NCI-H2029 treated with DMSO at 0.1 percent for 48 hours (cell line): ENCODE results near the gene GPC4.
"Not testable (repeated sequence)": the region's sequence is repeated elsewhere in the genome, so short reads cannot be mapped to it uniquely, and the experiment has no call there.

Experiments used
- DNase-seq: peaks from one replicate; lab custom pipeline; 2025; lab: John Stamatoyannopoulos, UW

The GPC4 gene

GRCh38 chrX:133365871-133366611 lies 49.2 kb downstream of the GPC4 start:
- no peak for DNase-seq

DNA sequence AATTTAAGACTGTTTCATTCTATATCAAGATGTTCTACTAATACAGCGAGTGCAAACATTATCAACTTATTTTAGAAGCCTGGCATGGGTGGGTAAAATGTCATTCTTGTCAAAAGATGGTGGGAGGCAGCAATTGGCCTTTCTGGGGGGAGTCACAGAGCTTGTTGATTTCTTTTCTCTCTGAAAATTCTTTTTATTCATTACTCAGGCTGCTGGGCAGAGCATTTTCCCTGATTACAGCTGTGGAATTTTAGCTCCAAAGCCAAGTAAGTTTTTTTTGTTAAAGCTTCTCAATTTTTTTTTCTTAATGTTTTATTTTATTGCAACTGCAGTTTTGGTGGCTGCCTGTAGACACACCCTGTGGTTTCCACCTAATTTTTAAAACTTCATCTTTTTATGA lies 50.4 kb downstream of the GPC4 start:
- DNase-seq = no peak

DNA sequence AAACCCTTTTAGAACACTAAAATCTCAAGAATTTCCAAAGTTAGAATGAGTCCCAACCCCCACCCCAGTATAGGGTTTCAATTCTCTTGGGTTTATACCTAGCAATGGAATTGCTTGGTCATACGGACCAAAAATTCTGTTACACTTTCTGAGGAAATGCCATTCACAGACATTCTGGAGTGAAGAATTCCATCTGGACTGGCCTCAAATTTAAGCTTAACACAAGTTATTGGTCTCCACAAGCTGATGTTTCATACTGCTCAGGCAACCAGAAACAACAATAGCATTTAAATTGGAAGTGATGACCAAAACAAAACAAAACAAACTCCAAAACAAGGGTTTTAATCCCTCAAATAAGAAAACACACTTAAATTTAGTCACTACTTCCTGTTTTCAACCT lies 51.1 kb downstream of the GPC4 start:
- DNase-seq = no peak

DNA sequence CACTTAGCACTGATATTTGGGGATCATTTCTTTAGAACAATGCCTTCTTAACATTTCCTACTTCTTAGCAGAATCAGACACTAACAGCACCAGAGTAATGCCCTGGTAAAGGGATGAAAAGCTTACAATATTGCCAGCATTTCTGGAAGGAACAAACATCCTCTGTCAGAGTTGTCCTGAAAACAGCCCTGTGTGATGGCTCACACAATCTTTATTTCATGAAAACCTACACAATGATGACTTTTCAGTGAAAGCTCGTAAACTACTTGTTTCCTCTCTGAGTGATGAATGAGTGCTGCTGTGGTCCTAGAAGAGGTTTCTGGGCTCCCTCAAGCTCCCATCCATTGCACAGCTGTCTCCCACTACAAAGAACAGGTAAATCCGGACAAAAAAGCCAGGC lies 52.8 kb downstream of the GPC4 start:
- DNase-seq = no peak

DNA sequence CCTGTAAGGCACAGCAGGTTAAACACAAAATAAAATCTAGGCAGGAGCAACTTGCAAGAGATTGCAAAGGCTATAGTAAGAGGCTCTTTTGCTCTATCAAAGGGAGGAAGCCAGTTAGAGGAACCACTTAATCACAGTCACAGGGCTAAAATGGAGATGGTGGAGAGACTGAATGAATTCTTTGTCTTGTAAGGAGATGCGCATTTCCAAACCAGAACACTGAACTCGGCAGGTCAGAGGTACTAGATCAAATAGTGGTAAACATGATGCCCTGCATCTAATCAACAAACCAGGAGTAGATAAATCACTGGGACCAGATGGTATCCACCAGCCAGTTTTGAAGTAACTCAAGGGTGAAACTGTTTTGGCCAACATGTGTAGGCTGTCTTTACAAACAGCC lies 55.8 kb downstream of the GPC4 start:
- no peak for DNase-seq

GRCh38 chrX:133353233-133353632 lies 62.1 kb downstream of the GPC4 start:
- DNase-seq = no peak

DNA sequence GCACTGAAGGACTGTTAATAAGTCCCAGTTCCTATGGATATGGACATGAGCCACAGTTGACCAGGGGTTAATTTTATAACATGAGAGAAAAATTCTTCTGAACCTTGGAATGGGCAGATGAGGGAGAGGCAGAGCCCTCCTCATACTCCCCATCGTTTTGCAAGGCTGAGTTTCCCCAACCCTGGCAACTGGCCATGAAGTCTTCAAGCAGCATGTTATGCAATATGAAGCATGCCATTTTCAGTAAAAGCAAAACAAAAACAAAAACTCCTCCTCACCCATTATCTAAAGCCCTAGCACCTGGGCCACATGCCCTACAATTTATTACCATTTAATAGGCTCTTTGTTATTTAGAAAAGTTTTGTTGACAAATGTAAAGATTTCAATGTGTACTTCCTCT lies 64.5 kb downstream of the GPC4 start:
- no peak for DNase-seq

DNA sequence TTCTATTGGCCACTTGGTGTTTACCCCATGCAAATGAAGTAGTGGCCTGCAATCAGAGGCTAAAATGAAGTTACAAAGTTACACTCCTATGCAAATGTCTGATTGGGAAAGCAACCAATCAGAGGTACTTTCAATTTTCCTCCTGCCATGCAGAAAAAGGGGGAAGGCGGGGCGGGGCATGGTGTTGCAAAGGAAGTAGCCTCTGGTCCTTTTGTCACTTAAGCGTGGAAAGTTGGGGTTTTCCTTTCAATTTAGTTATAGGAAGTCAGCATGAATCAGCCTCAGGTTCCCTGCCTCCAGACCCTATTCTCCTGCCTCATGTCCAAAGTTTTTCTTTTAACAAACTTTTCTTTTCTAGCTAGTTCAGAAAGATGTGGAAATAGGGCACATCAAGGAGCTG lies 69.3 kb downstream of the GPC4 start:
- no peak for DNase-seq

DNA sequence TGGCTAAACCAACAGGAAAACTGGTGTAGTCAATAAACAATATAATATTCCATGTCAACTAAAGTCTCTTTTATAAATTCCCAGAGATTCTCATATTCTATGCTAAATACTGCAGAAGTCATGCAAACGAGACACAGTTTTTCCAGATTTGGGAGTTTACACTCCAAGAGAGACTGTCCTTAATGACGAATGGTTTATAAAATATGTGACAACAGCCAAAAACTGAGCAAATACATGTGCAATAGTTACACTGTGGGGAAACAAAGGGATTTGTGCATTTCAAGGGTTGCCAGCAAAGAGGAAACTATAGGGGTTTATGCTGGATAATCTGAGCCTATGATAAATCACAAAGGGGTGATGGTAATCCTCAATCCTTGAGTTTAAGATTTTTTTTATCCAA lies 75.7 kb downstream of the GPC4 start:
- DNase-seq = no peak

GRCh38 chrX:133337250-133337649 lies 78.0 kb downstream of the GPC4 start:
- DNase-seq = no peak

GRCh38 chrX:133335027-133335426 lies 80.3 kb downstream of the GPC4 start:
- peak; percentile 19 for DNase-seq

GRCh38 chrX:133333154-133333750 lies 82.0 kb downstream of the GPC4 start:
- no peak for DNase-seq

DNA sequence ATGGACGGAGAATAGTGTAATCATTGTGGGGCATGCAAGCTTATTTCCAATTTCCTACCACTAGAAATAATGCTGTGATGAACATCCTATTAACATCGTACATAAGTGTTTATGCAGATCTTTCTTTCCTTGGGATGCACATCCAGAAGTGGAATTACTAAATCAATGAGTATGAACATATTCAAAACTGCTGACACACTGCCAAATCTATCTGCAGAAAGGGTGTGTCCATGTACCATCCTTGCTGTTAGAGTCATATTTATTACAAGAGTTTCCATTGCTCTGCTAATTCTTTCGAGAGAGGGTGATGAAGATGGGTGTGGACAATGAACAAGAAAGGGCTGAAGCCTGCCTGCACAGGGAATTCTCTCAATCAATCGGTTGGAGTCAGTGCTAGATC lies 82.6 kb downstream of the GPC4 start:
- DNase-seq = no peak

DNA sequence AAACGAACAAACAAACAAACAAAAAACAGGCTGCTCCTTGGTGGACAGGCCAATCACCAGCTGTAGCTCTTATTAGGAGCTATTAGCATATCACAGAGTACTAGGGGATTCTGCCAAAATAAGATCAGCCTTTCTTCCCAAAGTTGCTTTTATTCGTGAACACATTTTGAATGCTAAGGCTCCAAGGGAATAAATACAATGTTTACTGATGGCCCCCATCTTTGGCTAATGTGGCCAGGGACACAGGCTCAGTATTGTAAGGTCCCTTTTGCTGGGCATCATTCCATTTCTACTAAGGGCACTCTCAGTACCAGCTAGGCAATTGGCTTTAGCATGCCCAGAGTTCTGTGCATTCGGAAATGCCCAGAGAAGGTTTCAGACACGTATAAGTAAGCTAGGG lies 84.3 kb downstream of the GPC4 start:
- DNase-seq = no peak

DNA sequence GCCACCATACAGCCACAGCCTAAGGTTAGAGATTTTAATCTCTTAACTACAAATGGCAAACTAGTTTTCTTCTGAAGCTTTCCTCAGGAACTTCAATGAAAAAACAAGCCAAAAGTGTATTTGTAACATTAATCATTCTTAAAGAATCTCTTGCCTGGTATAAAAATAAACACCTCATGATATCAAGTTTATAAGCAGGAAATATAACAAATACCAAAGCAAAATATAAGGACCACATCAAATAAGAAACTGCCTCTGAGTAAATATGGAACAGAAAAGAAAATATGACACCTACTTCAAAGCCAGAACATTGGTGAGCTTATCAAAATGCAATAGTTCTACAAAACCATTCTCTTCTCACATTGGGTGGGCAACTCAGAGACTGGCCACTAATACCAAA lies 89.9 kb downstream of the GPC4 start:
- DNase-seq = no peak

DNA sequence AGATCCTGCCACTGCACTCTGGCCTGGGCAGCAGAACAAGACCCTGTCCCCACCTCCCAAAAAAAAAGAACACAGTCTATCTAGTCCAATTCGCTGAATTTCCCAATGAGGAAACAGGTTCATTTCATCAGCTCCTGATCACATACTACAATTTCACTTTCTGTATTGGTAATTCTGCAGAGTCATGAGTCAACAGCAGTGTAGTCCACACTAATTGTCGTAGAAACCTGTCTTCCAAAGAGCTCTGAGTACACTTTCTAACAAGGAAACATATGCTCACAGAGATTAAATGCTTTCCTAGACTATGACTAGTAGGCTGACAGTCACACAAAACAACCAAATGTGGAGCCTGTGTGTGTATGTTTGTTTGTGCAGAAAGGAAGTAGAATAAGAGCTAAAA lies 91.9 kb downstream of the GPC4 start:
- no peak for DNase-seq

DNA sequence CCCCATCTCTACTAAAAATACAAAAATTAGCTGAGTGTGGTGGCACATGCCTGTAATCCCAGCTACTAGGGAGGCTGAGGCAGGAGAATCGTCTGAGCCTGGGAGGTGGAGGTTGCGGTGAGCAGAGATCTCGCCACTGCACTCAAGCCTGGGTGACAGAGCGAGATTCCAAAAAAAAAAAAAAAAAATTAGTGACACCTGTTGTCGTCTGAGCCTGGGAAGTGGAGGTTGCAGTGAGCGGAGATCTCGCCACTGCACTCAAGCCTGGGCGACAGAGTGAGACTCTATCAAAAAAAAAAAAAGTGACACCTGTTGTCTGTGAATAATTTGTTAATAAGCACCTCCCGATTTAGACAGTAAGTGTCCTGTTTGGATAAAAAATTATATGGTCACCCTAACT lies 93.0 kb downstream of the GPC4 start:
- DNase-seq = not testable (repeated sequence)

GRCh38 chrX:133321451-133321850 lies 93.8 kb downstream of the GPC4 start:
- DNase-seq = no peak

DNA sequence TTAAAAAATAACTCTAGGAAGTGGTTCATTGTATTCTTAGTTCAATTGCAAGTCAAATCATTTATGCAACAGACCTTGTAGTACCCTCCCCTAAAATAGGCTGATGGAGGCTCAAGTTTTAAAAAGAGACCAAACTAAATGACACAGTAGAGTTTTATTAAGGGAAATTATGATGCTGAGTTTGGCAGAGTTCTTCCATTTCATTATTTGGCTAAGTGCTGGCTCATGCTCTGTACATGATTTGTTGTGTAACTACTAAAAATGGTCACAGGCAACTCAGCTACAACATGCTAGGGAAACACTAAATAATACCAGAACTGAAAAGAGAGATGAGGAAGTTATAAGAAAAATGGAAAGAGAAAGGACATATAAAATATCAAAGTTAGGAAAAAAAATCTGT lies 101.0 kb downstream of the GPC4 start:
- no peak for DNase-seq

GRCh38 chrX:133308499-133308897 lies 106.8 kb downstream of the GPC4 start:
- no peak for DNase-seq

- DNase-seq = no peak
These were observed 107.4 kb downstream of the GPC4 start for GRCh38 chrX:133307637-133308498.

GRCh38 chrX:133307094-133307493 lies 108.2 kb downstream of the GPC4 start:
- no peak for DNase-seq

GRCh38 chrX:133306316-133306715 lies 109.0 kb downstream of the GPC4 start:
- DNase-seq = no peak
